KMS-11 (cell line): ENCODE measurements around the gene MSANTD2.

ENCODE experiments used
- H2AFZ ChIP-seq: fragments of 200-600 bp; sonication (generic); 2 replicates; pipeline ENCODE4 v1.6.1; 2016; ENCODE audit warnings: antibody characterized with exemption, mixed run types, low read depth
- H3K27ac ChIP-seq: fragments of 200-600 bp; sonication (generic); 2 replicates; pipeline ENCODE4 v1.6.1; 2016; ENCODE audit warnings: mild to moderate bottlenecking, mixed run types
- H3K27me3 ChIP-seq: fragments of 200-600 bp; sonication (generic); 2 replicates; pipeline ENCODE4 v1.6.1; 2017; ENCODE audit warnings: mild to moderate bottlenecking, low read depth, mixed run types, moderate library complexity; ENCODE audit not compliant: insufficient read depth
- H3K36me3 ChIP-seq: fragments of 200-600 bp; sonication (generic); 2 replicates; pipeline ENCODE4 v1.6.1; 2017; ENCODE audit warnings: mild to moderate bottlenecking, mixed run types; ENCODE audit not compliant: insufficient read depth
- H3K4me1 ChIP-seq: fragments of 200-600 bp; sonication (generic); 2 replicates; pipeline ENCODE4 v1.6.1; 2016; ENCODE audit warnings: mild to moderate bottlenecking, low read depth, mixed run types; ENCODE audit not compliant: poor library complexity, severe bottlenecking
- H3K4me2 ChIP-seq: fragments of 200-600 bp; sonication (generic); 2 replicates; pipeline ENCODE4 v1.7.0; 2016; ENCODE audit warnings: mild to moderate bottlenecking, mixed run types
- H3K4me3 ChIP-seq: fragments of 200-600 bp; sonication (generic); IDR thresholded peaks from 2 replicates; pipeline ENCODE4 v1.6.1; 2017; ENCODE audit warnings: low read depth, low read length, mixed read lengths; ENCODE audit not compliant: insufficient read depth
- H3K79me2 ChIP-seq: fragments of 200-600 bp; sonication (generic); 2 replicates; pipeline ENCODE4 v1.6.1; 2016; ENCODE audit warnings: low read depth, mixed run types; ENCODE audit not compliant: insufficient read depth
- H3K9ac ChIP-seq: fragments of 200-600 bp; sonication (generic); 2 replicates; pipeline ENCODE4 v1.6.1; 2016; ENCODE audit warnings: mild to moderate bottlenecking, mixed run types
- H4K20me1 ChIP-seq: fragments of 200-600 bp; sonication (generic); 2 replicates; pipeline ENCODE4 v1.6.1; 2016; ENCODE audit warnings: mild to moderate bottlenecking, mixed run types; ENCODE audit not compliant: insufficient read depth
- CTCF ChIP-seq: fragments of 200-600 bp; sonication (generic); conservative IDR thresholded peaks from 2 replicates; pipeline ENCODE4 v1.6.1; 2017; ENCODE audit warnings: low read depth, mild to moderate bottlenecking, antibody characterized with exemption, low read length, moderate library complexity, mixed read lengths

MSANTD2 gene

GRCh38 chr11:124835918-124836317, 35.7 kb upstream of the MSANTD2 start:
- TF ChIP-seq CTCF = no peak
- Histone ChIP-seq H4K20me1 (no peaks in the 10 kb centered on the region), H3K79me2 (no peaks in the 10 kb centered on the region), H3K27ac (peak overlapping the region; percentile 86), H3K9ac (peak overlapping the region; percentile 80), H3K4me1 (peaks cover 7% of the 10 kb centered on the region), H3K4me3 (no peak overlapping the region), H3K36me3 (no peaks in the 10 kb centered on the region), H2AFZ (peak overlapping the region; percentile 98), H3K27me3 (no peaks in the 10 kb centered on the region), H3K4me2 (peak overlapping the region; percentile 68)

GRCh38 chr11:124834526-124835180, 34.4 kb upstream of the MSANTD2 start:
- no peaks in the 10 kb centered on the region for H4K20me1 ChIP-seq
- no peaks in the 10 kb centered on the region for H3K27me3 ChIP-seq
- no peak overlapping the region for H3K9ac ChIP-seq
- no peaks in the 10 kb centered on the region for H3K36me3 ChIP-seq
- no peak overlapping the region for H3K4me2 ChIP-seq
- no peak for TF ChIP-seq CTCF
- H3K4me3 ChIP-seq = no peak overlapping the region
- H3K4me1 ChIP-seq = peaks cover 7% of the 10 kb centered on the region
- H3K27ac ChIP-seq = no peak overlapping the region
- no peak overlapping the region for H2AFZ ChIP-seq
- H3K79me2 ChIP-seq = no peaks in the 10 kb centered on the region

GRCh38 chr11:124832571-124832970, 32.4 kb upstream of the MSANTD2 start:
- Histone ChIP-seq H3K27me3 (no peaks in the 10 kb centered on the region), H4K20me1 (no peaks in the 10 kb centered on the region), H3K36me3 (no peaks in the 10 kb centered on the region), H3K27ac (no peak overlapping the region), H3K4me2 (no peak overlapping the region), H2AFZ (no peak overlapping the region), H3K9ac (no peak overlapping the region), H3K4me1 (peaks cover 7% of the 10 kb centered on the region), H3K4me3 (no peak overlapping the region), H3K79me2 (no peaks in the 10 kb centered on the region)
- no peak for TF ChIP-seq CTCF

- no peak for TF ChIP-seq CTCF
- H2AFZ ChIP-seq = no peak overlapping the region
- H3K79me2 ChIP-seq = no peaks in the 10 kb centered on the region
- H4K20me1 ChIP-seq = no peaks in the 10 kb centered on the region
- H3K4me1 ChIP-seq = peaks cover 7% of the 10 kb centered on the region
- H3K27me3 ChIP-seq = no peaks in the 10 kb centered on the region
- no peak overlapping the region for H3K4me2 ChIP-seq
- no peak overlapping the region for H3K9ac ChIP-seq
- H3K4me3 ChIP-seq = no peak overlapping the region
- no peak overlapping the region for H3K27ac ChIP-seq
- no peaks in the 10 kb centered on the region for H3K36me3 ChIP-seq
Observed at GRCh38 chr11:124831897-124832296, 31.7 kb upstream of the MSANTD2 start.
